DOHH2 (cell line): ENCODE measurements around the gene UBE2F.

Experiments used
- H3F3A ChIP-seq: fragments of 200-600 bp; sonication (generic), shearing (Covaris generic); 2 replicates; pipeline ENCODE4 v1.6.0; 2016; ENCODE audit warnings: antibody characterized with exemption, mild to moderate bottlenecking; ENCODE audit not compliant: control insufficient read depth, insufficient read depth
- H3K27ac ChIP-seq: fragments of 200-600 bp; sonication (generic); 2 replicates; pipeline ENCODE4 v1.5.1; 2014; ENCODE audit warnings: low read depth, mild to moderate bottlenecking, low read length, moderate library complexity
- H3K27me3 ChIP-seq: fragments of 200-600 bp; sonication (generic); 2 replicates; pipeline ENCODE4 v1.6.1; 2014; ENCODE audit warnings: mild to moderate bottlenecking, low read length, mixed read lengths; ENCODE audit not compliant: control insufficient read depth
- H3K36me3 ChIP-seq: fragments of 200-600 bp; sonication (generic); 2 replicates; pipeline ENCODE4 v1.6.1; 2014; ENCODE audit warnings: mild to moderate bottlenecking, low read length, moderate library complexity, mixed read lengths; ENCODE audit not compliant: control insufficient read depth
- H3K4me1 ChIP-seq: fragments of 200-600 bp; sonication (generic); 2 replicates; pipeline ENCODE4 v1.6.1; 2014; ENCODE audit warnings: mild to moderate bottlenecking, low read length, mixed read lengths; ENCODE audit not compliant: control insufficient read depth
- H3K4me2 ChIP-seq: fragments of 200-600 bp; sonication (generic); 2 replicates; pipeline ENCODE4 v1.6.0; 2014; ENCODE audit warnings: mild to moderate bottlenecking, low read length, moderate library complexity
- H3K4me3 ChIP-seq: fragments of 200-600 bp; sonication (generic); 2 replicates; pipeline ENCODE4 v1.5.1; 2014; ENCODE audit warnings: mild to moderate bottlenecking, low read length, mixed read lengths
- H3K79me2 ChIP-seq: fragments of 200-600 bp; sonication (generic); 2 replicates; pipeline ENCODE4 v1.6.1; 2014; ENCODE audit warnings: mild to moderate bottlenecking, low read length, mixed read lengths; ENCODE audit not compliant: control insufficient read depth
- H3K9me2 ChIP-seq: fragments of 200-600 bp; sonication (generic); replicated peaks from 2 replicates; pipeline ENCODE4 v1.6.1; 2014; ENCODE audit warnings: mild to moderate bottlenecking, low read length, mixed read lengths; ENCODE audit not compliant: control insufficient read depth
- H3K9me3 ChIP-seq: fragments of 200-600 bp; sonication (generic); 2 replicates; pipeline ENCODE4 v1.6.1; 2014; ENCODE audit warnings: antibody characterized with exemption, low read length, mixed read lengths; ENCODE audit not compliant: control insufficient read depth, insufficient read depth
- H4K20me1 ChIP-seq: fragments of 200-600 bp; sonication (generic); 2 replicates; pipeline ENCODE4 v1.6.0; 2014; ENCODE audit warnings: low read depth, mild to moderate bottlenecking, antibody characterized with exemption, low read length, moderate library complexity; ENCODE audit not compliant: control insufficient read depth, insufficient read depth
- CTCF ChIP-seq: fragments of 200-600 bp; sonication (generic); IDR thresholded peaks from one replicate; pipeline ENCODE4 v1.5.1; 2014; ENCODE audit warnings: antibody characterized with exemption, mild to moderate bottlenecking, low read depth, low read length; ENCODE audit not compliant: poor library complexity, severe bottlenecking
- EZH2phosphoT487 ChIP-seq: fragments of 200-600 bp; sonication (generic); IDR thresholded peaks from 2 replicates; pipeline ENCODE4 v1.6.1; 2017; ENCODE audit warnings: borderline replicate concordance, mild to moderate bottlenecking, antibody characterized with exemption, low read length, moderate library complexity, mixed read lengths

UBE2F gene

DNA sequence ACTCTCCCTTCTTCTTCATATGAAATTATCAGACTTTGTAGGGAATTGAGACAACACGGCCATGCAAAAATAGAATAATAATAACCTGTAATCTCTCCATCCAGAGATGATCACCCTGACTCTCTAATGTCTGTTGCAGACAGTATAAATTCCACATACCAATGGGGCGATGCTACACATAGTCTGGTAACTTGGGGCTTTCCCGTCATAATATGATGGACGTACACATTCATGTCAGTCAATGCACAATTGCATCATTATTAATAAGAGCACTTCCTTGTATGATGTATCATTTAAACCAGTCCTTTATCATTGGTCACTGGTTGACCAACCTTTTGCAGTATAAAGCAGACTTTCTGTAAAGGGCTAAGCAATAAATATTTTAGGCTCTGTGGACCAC, 54.5 kb downstream of the UBE2F start:
- Histone ChIP-seq H3K27ac (no peak overlapping the region), H3K4me3 (no peak overlapping the region), H3K4me1 (no peaks in the 10 kb centered on the region), H3K9me2 (no peaks in the 10 kb centered on the region), H3K79me2 (no peaks in the 10 kb centered on the region), H4K20me1 (no peaks in the 10 kb centered on the region), H3K4me2 (no peak overlapping the region), H3K27me3 (no peaks in the 10 kb centered on the region), H3F3A (no peaks in the 10 kb centered on the region), H3K36me3 (no peaks in the 10 kb centered on the region), H3K9me3 (no peaks in the 10 kb centered on the region)
- no peak for TF ChIP-seq CTCF
- no peak for TF ChIP-seq EZH2phosphoT487

DNA sequence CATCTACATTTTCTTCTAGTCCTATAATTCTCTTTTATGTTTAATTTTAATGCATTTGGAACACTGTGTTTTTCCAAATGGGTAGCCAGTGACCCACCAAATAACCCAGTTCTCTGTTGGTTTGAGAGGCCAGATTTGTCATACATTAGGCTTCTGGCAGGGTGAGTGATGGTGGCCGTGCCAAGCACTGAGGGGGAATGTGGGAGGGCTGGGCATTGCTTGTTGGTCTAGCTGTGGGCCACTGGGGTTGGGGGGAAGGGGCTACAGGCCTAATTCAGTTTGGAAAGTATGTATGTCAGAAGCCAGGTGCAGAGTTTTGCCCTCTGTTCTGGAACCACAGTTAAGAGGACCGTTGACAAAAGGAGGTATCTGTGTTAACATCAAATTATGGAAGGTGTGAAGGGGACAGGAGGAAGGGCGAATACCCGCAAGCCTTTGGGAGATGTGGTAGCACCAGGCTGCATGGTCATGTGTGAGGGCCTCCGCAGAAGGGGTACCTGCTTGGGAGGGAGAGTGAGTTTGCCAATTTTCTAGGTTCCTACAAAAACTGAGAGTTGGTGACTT, 55.9 kb downstream of the UBE2F start:
- no peak overlapping the region for H3K4me3 ChIP-seq
- no peak overlapping the region for H3K27ac ChIP-seq
- no peaks in the 10 kb centered on the region for H3K36me3 ChIP-seq
- H3K9me3 ChIP-seq = no peaks in the 10 kb centered on the region
- no peaks in the 10 kb centered on the region for H3K4me1 ChIP-seq
- no peak overlapping the region for H3K4me2 ChIP-seq
- no peaks in the 10 kb centered on the region for H3F3A ChIP-seq
- H3K27me3 ChIP-seq = no peaks in the 10 kb centered on the region
- TF ChIP-seq EZH2phosphoT487 (no peak), CTCF (no peak)
- no peaks in the 10 kb centered on the region for H4K20me1 ChIP-seq
- no peaks in the 10 kb centered on the region for H3K79me2 ChIP-seq
- H3K9me2 ChIP-seq = no peaks in the 10 kb centered on the region

- Histone ChIP-seq H3K4me1 (no peaks in the 10 kb centered on the region), H3K27ac (no peak overlapping the region), H3K9me2 (no peaks in the 10 kb centered on the region), H3F3A (no peaks in the 10 kb centered on the region), H3K9me3 (no peaks in the 10 kb centered on the region), H3K79me2 (no peaks in the 10 kb centered on the region), H3K4me3 (no peak overlapping the region), H3K27me3 (no peaks in the 10 kb centered on the region), H3K4me2 (no peak overlapping the region), H4K20me1 (no peaks in the 10 kb centered on the region), H3K36me3 (no peaks in the 10 kb centered on the region)
- TF ChIP-seq CTCF (no peak), EZH2phosphoT487 (no peak)
Observed at GRCh38 chr2:238023608-238024007, 56.8 kb downstream of the UBE2F start.

- H3K4me1 ChIP-seq = no peaks in the 10 kb centered on the region
- H3K79me2 ChIP-seq = no peaks in the 10 kb centered on the region
- no peaks in the 10 kb centered on the region for H4K20me1 ChIP-seq
- no peak overlapping the region for H3K4me2 ChIP-seq
- H3K27ac ChIP-seq = no peak overlapping the region
- peaks cover 1% of the 10 kb centered on the region; the same call in 1 of the 2 replicates for H3K36me3 ChIP-seq
- TF ChIP-seq CTCF (no peak), EZH2phosphoT487 (no peak)
- H3K4me3 ChIP-seq = no peak overlapping the region
- H3K27me3 ChIP-seq = no peaks in the 10 kb centered on the region
- H3K9me3 ChIP-seq = no peaks in the 10 kb centered on the region
- H3F3A ChIP-seq = no peaks in the 10 kb centered on the region
- no peaks in the 10 kb centered on the region for H3K9me2 ChIP-seq
Observed at GRCh38 chr2:238024986-238025385, 58.2 kb downstream of the UBE2F start.
